Stimulated activated CD4-positive, alpha-beta T cell treated with anti-CD3 and anti-CD28 coated beads, TNF-alpha, amount 100 ng/mL, for 24 hours (primary cell): Measurements from ENCODE around the gene STRADA.

Experiments used
- DNase-seq, 3 experiments: peaks; one replicate each; pipeline ENCODE4 v3.0.0-alpha.2; 2020; ENCODE audit warnings: low read depth in 3 of 3

Gene STRADA

DNA sequence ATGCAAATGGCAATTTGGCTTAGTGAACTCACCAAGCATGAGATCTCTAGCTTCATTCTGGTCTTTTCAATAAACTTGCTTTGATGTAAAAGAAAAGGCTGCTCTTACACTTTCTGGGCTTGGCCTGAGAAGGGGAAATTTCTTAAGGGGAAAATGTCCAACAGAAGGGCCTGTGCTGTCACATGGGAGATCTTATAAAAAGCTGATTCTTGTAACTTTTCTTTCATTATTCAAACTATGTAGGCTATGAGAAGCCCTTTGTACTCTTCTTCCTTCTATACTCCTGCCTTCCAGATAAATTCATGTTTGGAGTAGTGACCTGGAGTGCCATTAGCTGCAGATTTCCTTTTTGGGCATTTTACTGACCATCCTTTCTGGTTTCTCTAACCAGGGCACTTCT is 58.6 kb downstream of the STRADA start:
- no peak for DNase-seq

GRCh38 chr17:63682441-63682840 is 59.2 kb downstream of the STRADA start:
- no peak for DNase-seq

DNA sequence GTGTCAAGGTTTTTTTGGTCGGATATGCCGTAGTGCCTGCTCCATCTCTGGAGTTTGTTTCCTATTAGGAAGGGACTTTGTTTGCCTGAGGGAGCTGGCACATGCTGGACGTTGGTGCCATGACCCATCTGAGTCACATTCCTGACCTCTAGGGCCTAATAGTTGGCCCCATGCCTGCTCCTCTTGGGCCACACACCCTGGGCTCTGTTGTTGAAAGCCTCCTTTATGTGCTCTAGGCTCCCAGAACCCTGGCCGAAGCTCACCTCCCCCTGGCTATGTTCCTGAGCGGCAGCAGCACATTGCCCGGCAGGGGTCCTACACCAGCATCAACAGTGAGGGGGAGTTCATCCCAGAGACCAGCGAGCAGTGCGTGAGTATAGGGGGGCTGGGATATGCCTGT is 60.1 kb downstream of the STRADA start:
- DNase-seq: no peak

GRCh38 chr17:63680700-63681099 is 60.9 kb downstream of the STRADA start:
- DNase-seq: no peak

DNA sequence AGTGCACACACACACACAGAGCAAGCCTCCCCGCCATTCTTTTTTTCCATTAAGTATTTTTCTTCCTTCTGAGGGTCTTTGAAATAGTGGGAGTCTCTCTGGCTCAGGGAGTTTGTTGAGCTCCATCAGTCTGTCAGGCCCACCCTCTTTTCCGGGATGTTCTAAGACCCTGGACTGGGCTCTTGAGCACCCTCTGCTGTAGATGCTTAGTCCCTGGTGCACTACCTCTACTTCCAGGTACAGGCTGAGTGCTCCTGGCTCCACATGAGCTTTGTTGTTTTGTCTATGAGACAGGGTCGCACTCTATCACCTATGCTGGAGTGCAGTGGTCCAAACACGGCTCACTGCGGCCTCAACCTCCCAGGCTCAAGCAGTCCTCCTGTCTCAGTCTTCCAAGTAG is 62.4 kb downstream of the STRADA start:
- DNase-seq: no peak

GRCh38 chr17:63676584-63676983 is 65.0 kb downstream of the STRADA start:
- DNase-seq: no peak

GRCh38 chr17:63675607-63676546 is 65.7 kb downstream of the STRADA start:
- DNase-seq: no peak

- no peak for DNase-seq
Measured at GRCh38 chr17:63675231-63675606, 66.4 kb downstream of the STRADA start.

- no peak for DNase-seq
Measured at GRCh38 chr17:63672856-63673255, 68.7 kb downstream of the STRADA start.

- no peak for DNase-seq
Measured at GRCh38 chr17:63665527-63666214, 75.9 kb downstream of the STRADA start.

- DNase-seq: no peak
Measured at GRCh38 chr17:63659850-63660249, 81.7 kb downstream of the STRADA start.

- DNase-seq: no peak
Measured at GRCh38 chr17:63658366-63658765, 83.2 kb downstream of the STRADA start.

DNA sequence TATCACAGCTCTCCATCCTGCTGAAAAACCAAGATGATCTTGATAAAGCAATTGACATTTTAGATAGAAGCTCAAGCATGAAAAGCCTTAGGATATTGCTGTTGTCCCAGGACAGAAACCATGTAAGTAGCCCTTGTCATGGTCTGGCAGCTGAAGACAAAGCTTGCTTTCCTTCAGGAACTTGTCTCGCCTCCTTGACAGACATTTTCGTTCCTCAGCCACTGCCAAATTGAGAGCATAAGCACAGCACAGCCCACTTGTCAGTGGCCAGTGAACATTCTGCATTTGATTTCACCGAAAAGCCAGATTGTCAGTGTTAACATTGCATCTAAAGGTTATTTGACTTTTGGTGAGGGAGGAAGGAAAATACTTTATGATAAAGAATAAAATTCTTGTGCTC is 83.8 kb downstream of the STRADA start:
- no peak for DNase-seq

- no peak for DNase-seq
Measured at GRCh38 chr17:63653050-63653449, 88.5 kb downstream of the STRADA start.
